Stomach (tissue), 19 donors: ENCODE data around the gene IFT74. TPM values are rescaled to one million over a fixed set of nuclear protein-coding genes. Genes with fewer than 3 reads are reported as not detected.

Source experiments
- DNase-seq, 2 donors: peaks; one replicate each; pipeline versions ENCODE4 v3.0.0 to v3.0.0-alpha.2; 2013 to 2019
- H3K27ac ChIP-seq, 5 donors: fragments of 200-600 bp in 4 of 5; sonication (generic) in 4 of 5; one replicate each; pipeline ENCODE4 v1.5.1; 2013 to 2019; ENCODE audit warnings: mild to moderate bottlenecking in 1 of 5, moderate library complexity in 1 of 5
- H3K27me3 ChIP-seq, 3 donors: fragments of 200-600 bp; sonication (generic); one replicate each; pipeline ENCODE4 v1.5.1; 2017 to 2019; ENCODE audit warnings: mixed run types in 1 of 3
- H3K36me3 ChIP-seq, 4 donors: fragments of 200-600 bp; sonication (generic); 1 replicate in 3 of 4; 2 replicates in 1 of 4; pipeline ENCODE4 v1.5.1; 2016 to 2019
- H3K4me1 ChIP-seq, 4 donors: fragments of 200-600 bp; sonication (generic); one replicate each; pipeline ENCODE4 v1.5.1; 2016 to 2019
- H3K4me3 ChIP-seq, 4 donors: fragments of 200-600 bp; sonication (generic) in 3 of 4; one replicate each; pipeline ENCODE4 v1.5.1; 2016 to 2019; ENCODE audit warnings: mild to moderate bottlenecking in 1 of 4
- H3K9me3 ChIP-seq, 4 donors: fragments of 200-600 bp; sonication (generic); one replicate each; pipeline ENCODE4 v1.5.1; 2016 to 2019
- CTCF ChIP-seq, 7 experiments: fragments of 450-650 bp in 4 of 7; fragments of 200-600 bp in 3 of 7; sonication (generic) in 3 of 7; IDR thresholded peaks; one replicate each; pipeline ENCODE4 v1.5.1; 2016 to 2019; ENCODE audit warnings: antibody characterized with exemption in 7 of 7, control low read depth in 2 of 7, mild to moderate bottlenecking in 1 of 7
- EP300 ChIP-seq: sonication (generic); formaldehyde crosslinking; IDR thresholded peaks from one replicate; pipeline ENCODE4 v1.6.1; 2017; ENCODE audit warnings: antibody characterized with exemption
- POLR2A ChIP-seq, 4 donors: fragments of 450-650 bp; IDR thresholded peaks; one replicate each; pipeline ENCODE4 v1.6.1; 2016; ENCODE audit warnings: antibody characterized with exemption in 4 of 4, control low read depth in 2 of 4, mild to moderate bottlenecking in 1 of 4, moderate library complexity in 1 of 4
- POLR2AphosphoS5 ChIP-seq, 3 donors: sonication (generic); formaldehyde crosslinking; IDR thresholded peaks; one replicate each; pipeline ENCODE4 v1.6.1; 2016; ENCODE audit warnings: antibody characterized with exemption in 3 of 3
- WGBS, 5 donors: extraction: QIAGEN DNeasy Blood & Tissue Kit in 3 of 5; methylation state at CpG; one replicate each; pipeline versions ENCODE4 v1.1.5 to v1.1.7; 2013 to 2018; 5-methylcytosine and 5-hydroxymethylcytosine counted together
- intact Hi-C: fragments of 100-400 bp; cut with DNase I; formaldehyde crosslinking; loops from one replicate; pipeline ENCODE4 v1.15.1; 2023; ENCODE audit warnings: low total_unique reads
- long read RNA-seq, 10 donors: transcript quantifications; one replicate each; lab custom pipeline, GENCODE V29; 2026
- polyA plus RNA-seq, 3 donors: library from polyadenylated mRNA; stranded (reverse); fragments of 200-250 nt; gene quantifications; one replicate each; pipeline ENCODE4 v1.2.3, GENCODE V29; 2013
- total RNA-seq, 5 donors: library from RNA; depleted of rRNA; stranded (reverse); fragments of >200 nt; gene quantifications; one replicate each; pipeline versions ENCODE4 v1.1.0 to v1.2.3, GENCODE V29; 2014 to 2016
- donor health status: healthy with polysubstance abuse.
- donor health status: Bipolar disorder and iron deficiency.
- donor health status: healthy.

IFT74 gene
- total RNA-seq (10 to 100 TPM in 4 of 5 donors, 1 to 10 TPM in 1; 2.0 to 68.3 (median 12.1) TPM), polyA plus RNA-seq (1 to 10 TPM; 4.5 to 6.7 (median 4.7) TPM)
- long read RNA-seq, donor 1, partial matches to known transcripts, result 0 of 1 reads
- long read RNA-seq, donor 1, other reads (novel, unspliced or antisense), result 0 of 1 reads
- long read RNA-seq, donor 2, result 0 reads
- long read RNA-seq, donor 3, result 0 reads
- long read RNA-seq, donor 4, result 0 reads
- long read RNA-seq, donor 5, result 0 reads
- long read RNA-seq, donor 6, transcript IFT74-201 (20 exons, 2,160 nt), result major isoform, 5 of 5 reads
- long read RNA-seq, donor 6, partial matches to known transcripts, result 0 of 5 reads
- long read RNA-seq, donor 6, other reads (novel, unspliced or antisense), result 0 of 5 reads
- long read RNA-seq, donor 7, partial matches to known transcripts, result 0 of 6 reads
- long read RNA-seq, donor 7, other reads (novel, unspliced or antisense), result 6 of 6 reads
- long read RNA-seq, donor 8, partial matches to known transcripts, result 0 of 1 reads
- long read RNA-seq, donor 8, other reads (novel, unspliced or antisense), result 0 of 1 reads
- long read RNA-seq, donor 9, result 0 reads
- long read RNA-seq, donor 10, result 0 reads

GRCh38 chr9:26955921-26956859 is at the start of gene IFT74:
Gene IFT74 (plus strand): TSS chr9:26956412. CDS start chr9:26961968, 5,556 bp downstream.
- Histone ChIP-seq H3K4me3 (peak within 1 kb of the TSS; percentile 53 to 68 (median 62)), H3K27ac (peak within 1 kb of the TSS; percentile 68 to 88 (median 83)), H3K9me3 (no peaks in the 10 kb centered on the region), H3K4me1 (peaks cover 0 to 20% (median 13%) of the 10 kb centered on the region in 4 donors), H3K36me3 (no peaks in the 10 kb centered on the region), H3K27me3 (no peaks in the 10 kb centered on the region)
- 1 to 2% (median 1%) methylated on average over 31 to 53 of the region's 53 CpGs for WGBS, 5 donors
- peak; percentile 97 to 99 for DNase-seq
- intact Hi-C loops, result no loop called here
- TF ChIP-seq POLR2AphosphoS5 (IDR thresholded peaks at IDR 0.05) (peak; percentile 42 to 78 (median 58)), EP300 (no peak)

GRCh38 chr9:26913138-26913668 is 43.0 kb upstream of the IFT74 start:
- no peak for DNase-seq
- Histone ChIP-seq H3K4me3 (no peak overlapping the region), H3K4me1 (no peaks in the 10 kb centered on the region), H3K27ac (no peak overlapping the region), H3K27me3 (no peaks in the 10 kb centered on the region), H3K36me3 (peaks cover 17 to 93% (median 85%) of the 10 kb centered on the region in 4 donors), H3K9me3 (no peaks in the 10 kb centered on the region)
- 92 to 98% (median 97%) methylated on average over 2 of the region's 2 CpGs for WGBS, 5 donors
- intact Hi-C loops, result no loop called here
- TF ChIP-seq CTCF (IDR thresholded peaks at IDR 0.05), result no peak
- no peak for TF ChIP-seq POLR2A (IDR thresholded peaks at IDR 0.05)
- TF ChIP-seq EP300, result no peak
- no peak for TF ChIP-seq POLR2AphosphoS5 (IDR thresholded peaks at IDR 0.05)

GRCh38 chr9:26919698-26920097 is 36.5 kb upstream of the IFT74 start:
- DNase-seq, result no peak
- Histone ChIP-seq H3K36me3 (peaks cover 63 to 100% (median 98%) of the 10 kb centered on the region in 4 donors), H3K9me3 (no peaks in the 10 kb centered on the region), H3K4me1 (no peaks in the 10 kb centered on the region), H3K4me3 (no peak overlapping the region), H3K27me3 (no peaks in the 10 kb centered on the region), H3K27ac (no peak overlapping the region)
- TF ChIP-seq CTCF (IDR thresholded peaks at IDR 0.05) (no peak), POLR2AphosphoS5 (IDR thresholded peaks at IDR 0.05) (no peak), EP300 (no peak), POLR2A (IDR thresholded peaks at IDR 0.05) (no peak)
- 37 to 50% (median 44%) methylated on average over 1 of the region's 1 CpG for WGBS, 5 donors
- intact Hi-C loops, result no loop called here

GRCh38 chr9:26925609-26926008 is 30.6 kb upstream of the IFT74 start:
- no peaks in the 10 kb centered on the region for H3K27me3 ChIP-seq
- no peak overlapping the region for H3K4me3 ChIP-seq
- no peak overlapping the region for H3K27ac ChIP-seq
- no peak for DNase-seq
- H3K4me1 ChIP-seq, result no peaks in the 10 kb centered on the region
- no peak for TF ChIP-seq CTCF (IDR thresholded peaks at IDR 0.05)
- no peak for TF ChIP-seq POLR2AphosphoS5 (IDR thresholded peaks at IDR 0.05)
- no peak for TF ChIP-seq POLR2A (IDR thresholded peaks at IDR 0.05)
- no peak for TF ChIP-seq EP300
- intact Hi-C loops, result no loop called here
- H3K36me3 ChIP-seq, result peaks cover 43 to 95% (median 92%) of the 10 kb centered on the region in 4 donors
- no peaks in the 10 kb centered on the region for H3K9me3 ChIP-seq
- 62 to 84% (median 73%) methylated on average over 4 of the region's 4 CpGs for WGBS, 5 donors
